SK-N-SH (cell line): ENCODE measurements around the gene ZBTB16. TPM values are rescaled to one million over a fixed set of nuclear protein-coding genes. Genes with fewer than 3 reads are reported as not detected.

ENCODE experiments used
- CTCF ChIA-PET: fragments of 300-600, 350-600 bp; formaldehyde crosslinking; extraction: SDS; loops from one replicate; lab custom pipeline; 2021; lab: Yijun Ruan, JAX
- POLR2A ChIA-PET: fragments of 350-600 bp; sonication (Branson Sonifier 250); formaldehyde crosslinking; extraction: SDS; loops from one replicate; lab custom pipeline; 2020; ENCODE audit warnings: antibody characterized with exemption, inconsistent platforms; lab: Yijun Ruan, JAX
- DNase-seq: peaks from one replicate; pipeline ENCODE4 v3.0.0; 2012
- H2AFZ ChIP-seq: fragments of 200-600 bp; sonication (generic); 2 replicates; pipeline ENCODE4 v1.8.1; 2016; ENCODE audit warnings: antibody characterized with exemption, mild to moderate bottlenecking, low read depth
- H3F3A ChIP-seq: fragments of 200-600 bp; sonication (generic); replicated peaks from 2 replicates; pipeline ENCODE3; 2016; ENCODE audit warnings: antibody characterized with exemption, mild to moderate bottlenecking; ENCODE audit not compliant: insufficient read depth
- H3K27ac ChIP-seq, 2 experiments: fragments of 200-500 bp in 1 of 2; fragments of 200-600 bp in 1 of 2; sonication (Bioruptor generic) in 1 of 2; sonication (generic), shearing (Covaris generic) in 1 of 2; 2 replicates each; pipeline versions ENCODE4 v1.5.1 to v1.6.1; 2014 to 2016; ENCODE audit warnings: low read depth in 2 of 2, inconsistent platforms in 1 of 2, low read length in 1 of 2, mild to moderate bottlenecking in 1 of 2, mixed read lengths in 1 of 2
- H3K27me3 ChIP-seq: fragments of 200-600 bp; sonication (generic), shearing (Covaris generic); 2 replicates; pipeline ENCODE4 v1.6.1; 2016; ENCODE audit warnings: mixed run types; ENCODE audit not compliant: insufficient read depth
- H3K36me3 ChIP-seq, 2 experiments: fragments of 200-500 bp in 1 of 2; fragments of 200-600 bp in 1 of 2; sonication (Bioruptor generic) in 1 of 2; sonication (generic) in 1 of 2; replicated peaks in 1 of 2; 2 replicates each; pipeline versions ENCODE3 to v1.5.1; 2014 to 2016; ENCODE audit warnings: low read length in 1 of 2, mild to moderate bottlenecking in 1 of 2; ENCODE audit not compliant: insufficient read depth in 2 of 2, control insufficient read depth in 1 of 2
- H3K4me1 ChIP-seq, 2 experiments: fragments of 200-500 bp in 1 of 2; fragments of 200-600 bp in 1 of 2; sonication (Bioruptor generic) in 1 of 2; sonication (generic), shearing (Covaris generic) in 1 of 2; 2 replicates each; pipeline versions ENCODE4 v1.5.1 to v1.6.1; 2014 to 2016; ENCODE audit warnings: low read depth in 1 of 2, low read length in 1 of 2, mixed run types in 1 of 2; ENCODE audit not compliant: insufficient read depth in 2 of 2, control insufficient read depth in 1 of 2
- H3K4me2 ChIP-seq: fragments of 200-600 bp; sonication (generic), shearing (Covaris generic); 2 replicates; pipeline ENCODE4 v1.6.1; 2017; ENCODE audit warnings: mixed run types
- H3K4me3 ChIP-seq, 2 experiments: fragments of 200-500 bp in 1 of 2; fragments of 200-600 bp in 1 of 2; sonication (Bioruptor generic) in 1 of 2; sonication (generic), shearing (Covaris generic) in 1 of 2; 2 replicates each; pipeline versions ENCODE4 v1.5.1 to v1.8.1; 2014 to 2016; ENCODE audit warnings: low read depth in 2 of 2, inconsistent platforms in 1 of 2, low read length in 1 of 2, mild to moderate bottlenecking in 1 of 2, mixed read lengths in 1 of 2, moderate library complexity in 1 of 2
- H3K79me2 ChIP-seq: fragments of 200-600 bp; sonication (generic); 2 replicates; pipeline ENCODE4 v1.8.1; 2017; ENCODE audit warnings: mild to moderate bottlenecking; ENCODE audit not compliant: insufficient read depth
- H3K9ac ChIP-seq: fragments of 200-600 bp; sonication (generic); 2 replicates; pipeline ENCODE4 v1.6.1; 2017; ENCODE audit warnings: mixed run types
- H3K9me2 ChIP-seq: fragments of 200-600 bp; sonication (generic); 2 replicates; pipeline ENCODE4 v1.6.1; 2017; ENCODE audit warnings: mixed run types
- H3K9me3 ChIP-seq: fragments of 200-600 bp; sonication (generic); 2 replicates; pipeline ENCODE4 v1.6.1; 2017; ENCODE audit warnings: mixed run types, mild to moderate bottlenecking, moderate library complexity
- H4K20me1 ChIP-seq: fragments of 200-600 bp; sonication (generic); 2 replicates; pipeline ENCODE4 v1.6.1; 2017; ENCODE audit warnings: mild to moderate bottlenecking, mixed run types; ENCODE audit not compliant: insufficient read depth
- CHD2 ChIP-seq: fragments of 150-350 bp; IDR thresholded peaks from 2 replicates; pipeline ENCODE4 v1.6.1; 2018; ENCODE audit warnings: low read length; ENCODE audit not compliant: partially characterized antibody
- GABPA ChIP-seq: IDR thresholded peaks from 2 replicates; pipeline ENCODE4 v1.4.0; 2012; ENCODE audit warnings: low read depth, mild to moderate bottlenecking
- GATA2 ChIP-seq: sonication (generic); formaldehyde crosslinking; IDR thresholded peaks from 2 replicates; pipeline ENCODE4 v1.5.0; 2020; ENCODE audit warnings: mild to moderate bottlenecking, missing genetic modification reagents
- MXI1 ChIP-seq: IDR thresholded peaks from 2 replicates; pipeline ENCODE4 v1.6.1; 2012; ENCODE audit warnings: mild to moderate bottlenecking, low read depth, low read length, improper control_type of control experiment
- NFIC ChIP-seq: IDR thresholded peaks from 2 replicates; pipeline ENCODE4 v1.4.0; 2012; ENCODE audit warnings: borderline replicate concordance
- NRF1 ChIP-seq: IDR thresholded peaks from 2 replicates; pipeline ENCODE4 v1.6.1; 2012; ENCODE audit warnings: low read depth, mild to moderate bottlenecking, low read length
- RAD21 ChIP-seq: IDR thresholded peaks from 2 replicates; pipeline ENCODE4 v1.6.1; 2012; ENCODE audit warnings: mild to moderate bottlenecking, low read length
- RCOR1 ChIP-seq: fragments of 150-350 bp; IDR thresholded peaks from 2 replicates; pipeline ENCODE4 v1.6.1; 2017; ENCODE audit warnings: antibody characterized with exemption, low read length
- WGBS: methylation state at CpG from one replicate; pipeline ENCODE4 v1.1.6; 2017; ENCODE audit warnings: low lambda C conversion rate; 5-methylcytosine and 5-hydroxymethylcytosine counted together
- polyA plus RNA-seq, 3 experiments: library from polyadenylated mRNA; depleted of rRNA; stranded (reverse); fragments of >200 nt; gene quantifications; 2 replicates each; pipeline ENCODE4 v1.2.3, GENCODE V29; 2012
- TF ChIP-seq, protein P1 (sequence below): IDR thresholded peaks from 2 replicates; pipeline ENCODE4 v1.4.0; 2012; ENCODE audit warnings: low read depth, borderline replicate concordance
- TF ChIP-seq, protein P2 (sequence below): fragments of 200-600 bp; sonication (generic); IDR thresholded peaks from 2 replicates; pipeline ENCODE4 v1.6.1; 2017; ENCODE audit warnings: antibody characterized with exemption, mild to moderate bottlenecking, moderate library complexity
- TF ChIP-seq, protein P3 (sequence below): IDR thresholded peaks from 2 replicates; pipeline ENCODE4 v1.6.1; 2012; ENCODE audit warnings: mild to moderate bottlenecking, low read depth, low read length, moderate library complexity
- TF ChIP-seq, protein P4 (sequence below): fragments of 150-350 bp; IDR thresholded peaks from 2 replicates; pipeline ENCODE4 v1.6.1; 2017; ENCODE audit warnings: antibody characterized with exemption, low read length, low read depth, borderline replicate concordance

Gene ZBTB16
- polyA plus RNA-seq, 1 of the 3 experiments (the other 2 are of a cell fraction): not detected

DNA sequence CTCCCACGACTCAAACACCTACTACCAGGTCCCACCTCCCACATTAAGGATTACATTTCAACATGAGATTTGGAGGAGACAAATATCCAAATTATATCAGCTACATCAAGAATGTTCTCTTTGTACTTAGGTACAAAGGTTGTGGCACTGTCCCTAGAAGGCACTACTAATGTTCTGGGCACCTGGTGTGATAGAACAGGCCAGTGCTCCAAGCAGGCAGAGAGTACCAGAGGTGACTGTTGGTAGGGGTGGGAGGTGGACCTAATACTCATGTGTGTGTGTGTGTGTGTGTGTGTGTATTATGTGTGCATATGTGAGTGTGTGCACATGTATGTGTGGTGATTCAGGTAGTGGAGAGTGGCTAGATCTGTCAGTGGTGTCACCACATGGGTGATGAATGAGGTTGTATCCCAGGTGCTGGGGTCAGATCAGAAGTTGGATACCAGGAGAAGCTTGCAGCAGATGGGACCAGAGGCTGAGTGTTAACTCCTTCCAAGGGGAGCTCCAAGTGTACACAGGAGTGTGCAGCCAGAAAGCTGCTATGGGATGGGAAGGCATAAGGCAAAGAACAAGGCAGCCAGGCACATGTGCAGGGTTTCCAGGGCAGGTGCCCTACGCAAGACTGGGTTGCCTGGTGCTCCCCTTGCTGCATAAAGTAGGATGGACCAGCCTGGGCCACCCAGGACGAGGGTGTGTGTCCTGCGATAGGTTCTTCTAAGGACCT lies 219.0 kb downstream of the ZBTB16 start (continued):
- TF ChIP-seq, protein P1, sequence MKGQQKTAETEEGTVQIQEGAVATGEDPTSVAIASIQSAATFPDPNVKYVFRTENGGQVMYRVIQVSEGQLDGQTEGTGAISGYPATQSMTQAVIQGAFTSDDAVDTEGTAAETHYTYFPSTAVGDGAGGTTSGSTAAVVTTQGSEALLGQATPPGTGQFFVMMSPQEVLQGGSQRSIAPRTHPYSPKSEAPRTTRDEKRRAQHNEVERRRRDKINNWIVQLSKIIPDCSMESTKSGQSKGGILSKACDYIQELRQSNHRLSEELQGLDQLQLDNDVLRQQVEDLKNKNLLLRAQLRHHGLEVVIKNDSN: no peak
- TF ChIP-seq NFIC (no peak), MXI1 (no peak)
- TF ChIP-seq, all 33 proteins: peak for 0

DNA sequence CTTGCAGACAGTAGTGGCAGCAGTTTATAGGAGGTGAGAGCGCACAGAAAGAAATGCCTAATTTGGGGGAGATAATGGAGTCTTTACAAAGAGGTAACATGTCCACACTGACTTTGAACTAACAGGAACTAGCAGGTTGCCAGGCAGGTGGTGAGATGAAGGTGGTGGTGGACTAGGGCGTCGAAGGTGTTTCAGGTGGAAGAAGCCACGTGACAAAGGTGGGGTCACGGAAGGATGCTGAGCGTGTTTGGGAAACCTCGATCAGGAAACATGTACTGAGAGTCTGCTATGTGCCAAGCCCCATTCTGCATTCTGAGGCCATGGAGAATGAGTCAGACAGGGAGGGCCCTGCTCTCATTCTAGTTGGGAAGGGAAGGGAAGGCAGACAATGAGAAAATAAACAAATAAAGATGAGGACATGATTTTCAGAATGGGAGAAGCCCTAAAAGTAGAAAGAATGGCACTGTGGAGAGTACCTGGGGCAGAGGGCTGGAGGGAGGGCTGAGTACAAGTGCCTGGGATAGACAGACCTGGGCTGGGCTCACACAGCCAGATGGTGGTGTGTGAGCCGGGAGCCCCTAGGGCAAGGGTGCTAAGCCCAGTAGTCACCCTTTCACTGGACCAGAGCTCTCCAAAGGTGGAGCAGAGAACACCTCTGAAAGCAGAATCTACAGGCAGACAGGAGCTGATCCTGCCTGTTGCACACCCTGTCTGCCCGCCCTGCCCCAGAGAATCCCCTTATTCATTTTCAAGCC lies 220.5 kb downstream of the ZBTB16 start:
- H3K27me3 ChIP-seq: peaks cover 14% of the 10 kb centered on the region; the same call in 1 of the 2 replicates
- no peak overlapping the region for H3K4me2 ChIP-seq
- H3F3A ChIP-seq: no peaks in the 10 kb centered on the region
- no peak overlapping the region for H3K27ac ChIP-seq
- no peak overlapping the region for H3K9ac ChIP-seq
- no peak overlapping the region for H3K4me3 ChIP-seq
- no peak for DNase-seq
- no peaks in the 10 kb centered on the region for H3K9me2 ChIP-seq
- H3K9me3 ChIP-seq: no peaks in the 10 kb centered on the region
- POLR2A ChIA-PET: no interaction called here
- H3K36me3 ChIP-seq: no peaks in the 10 kb centered on the region
- H4K20me1 ChIP-seq: no peaks in the 10 kb centered on the region
- H3K79me2 ChIP-seq: no peaks in the 10 kb centered on the region
- CTCF ChIA-PET: interaction anchor here (0.6 to 15.2 kb wide), 13 partner anchors 10 to 494 kb away, joined by 3 to 143 read pairs (median 5); no protein-coding TSS in a partner anchor
- peaks cover 0 to 7% of the 10 kb centered on the region in 2 experiments; a peak in 2 of 4 replicates for H3K4me1 ChIP-seq
- WGBS: 85% methylated on average over 9 of the region's 9 CpGs
- no peak overlapping the region for H2AFZ ChIP-seq
- TF ChIP-seq GABPA (no peak), NRF1 (no peak)

DNA sequence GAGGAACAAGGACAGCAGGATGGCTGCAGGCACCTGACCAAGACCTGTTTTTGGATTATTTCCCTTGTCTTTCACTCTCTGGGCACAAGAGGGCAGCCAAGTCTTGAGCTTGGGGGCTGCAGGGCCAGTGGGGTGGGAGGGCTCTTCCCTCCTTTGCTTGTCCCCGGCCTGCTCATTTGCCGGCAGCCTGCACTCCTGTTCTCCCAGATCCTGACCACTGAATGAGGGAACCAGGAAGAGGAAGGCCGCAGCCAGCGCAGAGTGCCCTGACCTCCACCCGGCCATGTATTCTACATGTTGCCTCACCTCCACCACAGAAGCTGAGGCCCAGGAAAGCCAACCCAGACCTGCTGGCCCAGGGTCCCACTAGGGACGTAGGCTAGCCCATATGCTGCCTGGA lies 221.2 kb downstream of the ZBTB16 start:
- Histone ChIP-seq H3K27ac (no peak overlapping the region), H3F3A (no peaks in the 10 kb centered on the region), H3K9me3 (no peaks in the 10 kb centered on the region), H3K27me3 (peaks cover 8% of the 10 kb centered on the region; the same call in 1 of the 2 replicates), H3K9me2 (no peaks in the 10 kb centered on the region), H3K4me1 (peaks cover 0 to 7% of the 10 kb centered on the region in 2 experiments; a peak in 2 of 4 replicates), H3K9ac (no peak overlapping the region), H3K4me3 (no peak overlapping the region), H4K20me1 (no peaks in the 10 kb centered on the region), H3K4me2 (no peak overlapping the region), H3K79me2 (no peaks in the 10 kb centered on the region), H3K36me3 (no peaks in the 10 kb centered on the region), H2AFZ (0 out of 2 replicates have a peak overlapping the region, but pooled peaks have one; percentile 81)
- 43% methylated on average over 5 of the region's 6 CpGs for WGBS
- ChIA-PET CTCF (interaction anchor here (0.6 to 15.2 kb wide), 24 partner anchors 9 to 493 kb away, joined by 3 to 143 read pairs (median 4); partner anchors contain the start of gene NNMT), POLR2A (interaction anchor here (0.9 kb wide), 1 partner anchor 121 kb away, joined by 3 read pairs; no protein-coding TSS in a partner anchor)
- peak; percentile 76 for DNase-seq
- TF ChIP-seq CHD2 (no peak), RCOR1 (no peak), GATA2 (CRISPR knock-in tag) (no peak), NFIC (no peak), RAD21 (peak; percentile 92), NRF1 (no peak)
- TF ChIP-seq, protein P2, sequence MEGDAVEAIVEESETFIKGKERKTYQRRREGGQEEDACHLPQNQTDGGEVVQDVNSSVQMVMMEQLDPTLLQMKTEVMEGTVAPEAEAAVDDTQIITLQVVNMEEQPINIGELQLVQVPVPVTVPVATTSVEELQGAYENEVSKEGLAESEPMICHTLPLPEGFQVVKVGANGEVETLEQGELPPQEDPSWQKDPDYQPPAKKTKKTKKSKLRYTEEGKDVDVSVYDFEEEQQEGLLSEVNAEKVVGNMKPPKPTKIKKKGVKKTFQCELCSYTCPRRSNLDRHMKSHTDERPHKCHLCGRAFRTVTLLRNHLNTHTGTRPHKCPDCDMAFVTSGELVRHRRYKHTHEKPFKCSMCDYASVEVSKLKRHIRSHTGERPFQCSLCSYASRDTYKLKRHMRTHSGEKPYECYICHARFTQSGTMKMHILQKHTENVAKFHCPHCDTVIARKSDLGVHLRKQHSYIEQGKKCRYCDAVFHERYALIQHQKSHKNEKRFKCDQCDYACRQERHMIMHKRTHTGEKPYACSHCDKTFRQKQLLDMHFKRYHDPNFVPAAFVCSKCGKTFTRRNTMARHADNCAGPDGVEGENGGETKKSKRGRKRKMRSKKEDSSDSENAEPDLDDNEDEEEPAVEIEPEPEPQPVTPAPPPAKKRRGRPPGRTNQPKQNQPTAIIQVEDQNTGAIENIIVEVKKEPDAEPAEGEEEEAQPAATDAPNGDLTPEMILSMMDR: peak; percentile 77
- TF ChIP-seq, protein P1: no peak
- TF ChIP-seq, protein P3, sequence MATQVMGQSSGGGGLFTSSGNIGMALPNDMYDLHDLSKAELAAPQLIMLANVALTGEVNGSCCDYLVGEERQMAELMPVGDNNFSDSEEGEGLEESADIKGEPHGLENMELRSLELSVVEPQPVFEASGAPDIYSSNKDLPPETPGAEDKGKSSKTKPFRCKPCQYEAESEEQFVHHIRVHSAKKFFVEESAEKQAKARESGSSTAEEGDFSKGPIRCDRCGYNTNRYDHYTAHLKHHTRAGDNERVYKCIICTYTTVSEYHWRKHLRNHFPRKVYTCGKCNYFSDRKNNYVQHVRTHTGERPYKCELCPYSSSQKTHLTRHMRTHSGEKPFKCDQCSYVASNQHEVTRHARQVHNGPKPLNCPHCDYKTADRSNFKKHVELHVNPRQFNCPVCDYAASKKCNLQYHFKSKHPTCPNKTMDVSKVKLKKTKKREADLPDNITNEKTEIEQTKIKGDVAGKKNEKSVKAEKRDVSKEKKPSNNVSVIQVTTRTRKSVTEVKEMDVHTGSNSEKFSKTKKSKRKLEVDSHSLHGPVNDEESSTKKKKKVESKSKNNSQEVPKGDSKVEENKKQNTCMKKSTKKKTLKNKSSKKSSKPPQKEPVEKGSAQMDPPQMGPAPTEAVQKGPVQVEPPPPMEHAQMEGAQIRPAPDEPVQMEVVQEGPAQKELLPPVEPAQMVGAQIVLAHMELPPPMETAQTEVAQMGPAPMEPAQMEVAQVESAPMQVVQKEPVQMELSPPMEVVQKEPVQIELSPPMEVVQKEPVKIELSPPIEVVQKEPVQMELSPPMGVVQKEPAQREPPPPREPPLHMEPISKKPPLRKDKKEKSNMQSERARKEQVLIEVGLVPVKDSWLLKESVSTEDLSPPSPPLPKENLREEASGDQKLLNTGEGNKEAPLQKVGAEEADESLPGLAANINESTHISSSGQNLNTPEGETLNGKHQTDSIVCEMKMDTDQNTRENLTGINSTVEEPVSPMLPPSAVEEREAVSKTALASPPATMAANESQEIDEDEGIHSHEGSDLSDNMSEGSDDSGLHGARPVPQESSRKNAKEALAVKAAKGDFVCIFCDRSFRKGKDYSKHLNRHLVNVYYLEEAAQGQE: no peak
- TF ChIP-seq, protein P4, sequence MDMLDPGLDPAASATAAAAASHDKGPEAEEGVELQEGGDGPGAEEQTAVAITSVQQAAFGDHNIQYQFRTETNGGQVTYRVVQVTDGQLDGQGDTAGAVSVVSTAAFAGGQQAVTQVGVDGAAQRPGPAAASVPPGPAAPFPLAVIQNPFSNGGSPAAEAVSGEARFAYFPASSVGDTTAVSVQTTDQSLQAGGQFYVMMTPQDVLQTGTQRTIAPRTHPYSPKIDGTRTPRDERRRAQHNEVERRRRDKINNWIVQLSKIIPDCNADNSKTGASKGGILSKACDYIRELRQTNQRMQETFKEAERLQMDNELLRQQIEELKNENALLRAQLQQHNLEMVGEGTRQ: no peak
